PC-9 (cell line): Measurements from ENCODE around the gene AUTS2. TPM values are rescaled to one million over a fixed set of nuclear protein-coding genes. Genes with fewer than 3 reads are reported as not detected.

Experiments used
- BruUV-seq: library from RNA; stranded (reverse); fragments of 400-500 nt; replicated peaks from 2 replicates; lab custom pipeline; 2021; lab: Mats Ljungman, UMichigan
- CTCF ChIA-PET: fragments of 300-600 bp; sonication (Branson Sonifier 250); formaldehyde crosslinking; loops from one replicate; lab custom pipeline; 2022; ENCODE audit warnings: antibody characterized with exemption; lab: Charles Lee
- POLR2A ChIA-PET: fragments of 300-600 bp; sonication (Branson Sonifier 250); formaldehyde crosslinking; loops from one replicate; lab custom pipeline; 2022; ENCODE audit warnings: antibody characterized with exemption; ENCODE audit not compliant: unreplicated experiment; lab: Charles Lee
- DNase-seq, 2 experiments: peaks; one replicate each; pipeline versions ENCODE4 v3.0.0 to v3.0.0-alpha.2; 2015 to 2022; ENCODE audit warnings: mixed read lengths in 1 of 2
- H2AFZ ChIP-seq: fragments of 200-600 bp; sonication (generic); 2 replicates; pipeline ENCODE4 v1.8.1; 2017; ENCODE audit warnings: antibody characterized with exemption
- H3F3A ChIP-seq: fragments of 200-600 bp; sonication (generic); 2 replicates; pipeline ENCODE4 v1.8.1; 2017; ENCODE audit warnings: antibody characterized with exemption, mild to moderate bottlenecking, low read depth; ENCODE audit not compliant: insufficient read depth
- H3K27ac ChIP-seq: fragments of 200-600 bp; sonication (generic); 2 replicates; pipeline ENCODE4 v1.6.1; 2016; ENCODE audit warnings: mixed run types
- H3K27me3 ChIP-seq: fragments of 200-600 bp; sonication (generic); 2 replicates; pipeline ENCODE4 v1.6.1; 2016; ENCODE audit warnings: low read depth, mixed run types; ENCODE audit not compliant: insufficient read depth
- H3K36me3 ChIP-seq: fragments of 200-600 bp; sonication (generic); 2 replicates; pipeline ENCODE4 v1.6.1; 2016; ENCODE audit warnings: low read depth, mixed run types
- H3K4me1 ChIP-seq: fragments of 200-600 bp; sonication (generic); replicated peaks from 2 replicates; pipeline ENCODE4 v1.6.1; 2016; ENCODE audit warnings: mixed run types; ENCODE audit not compliant: insufficient read depth
- H3K4me2 ChIP-seq: fragments of 200-600 bp; sonication (generic); 2 replicates; pipeline ENCODE4 v1.6.1; 2017; ENCODE audit warnings: mixed run types
- H3K4me3 ChIP-seq: fragments of 200-600 bp; sonication (generic); 2 replicates; pipeline ENCODE4 v1.6.1; 2016; ENCODE audit warnings: mixed run types
- H3K79me2 ChIP-seq: fragments of 200-600 bp; sonication (generic); 2 replicates; pipeline ENCODE4 v1.6.1; 2017; ENCODE audit warnings: low read depth, mixed run types
- H3K9me2 ChIP-seq: fragments of 200-600 bp; sonication (generic); 2 replicates; pipeline ENCODE4 v1.8.1; 2017; ENCODE audit warnings: mild to moderate bottlenecking; ENCODE audit not compliant: insufficient read depth
- H3K9me3 ChIP-seq: fragments of 200-600 bp; sonication (generic); 2 replicates; pipeline ENCODE4 v1.8.1; 2016; ENCODE audit warnings: low read depth; ENCODE audit not compliant: insufficient read depth
- H4K20me1 ChIP-seq: fragments of 200-600 bp; sonication (generic); 2 replicates; pipeline ENCODE4 v1.8.1; 2017; ENCODE audit not compliant: insufficient read depth
- EZH2 ChIP-seq: fragments of 200-600 bp; sonication (generic); IDR thresholded peaks from 2 replicates; pipeline ENCODE4 v1.8.0; 2017; ENCODE audit warnings: antibody characterized with exemption, low read depth
- intact Hi-C: fragments of 100-400 bp; cut with micrococcal nuclease; formaldehyde crosslinking; loops from one replicate; pipeline ENCODE4 v1.10.0; 2022; ENCODE audit not compliant: unreplicated experiment
- total RNA-seq: library from RNA; stranded (reverse); gene quantifications from 2 replicates; pipeline ENCODE4 v1.2.3, GENCODE V29; 2021
- TF ChIP-seq, protein P1 (sequence below): fragments of 200-600 bp; sonication (generic); conservative IDR thresholded peaks from 2 replicates; pipeline ENCODE4 v1.6.1; 2017; ENCODE audit warnings: mixed run types, antibody characterized with exemption, mild to moderate bottlenecking, moderate library complexity

AUTS2 gene
- total RNA-seq, 1 experiment from 2014 or later: not detected

DNA sequence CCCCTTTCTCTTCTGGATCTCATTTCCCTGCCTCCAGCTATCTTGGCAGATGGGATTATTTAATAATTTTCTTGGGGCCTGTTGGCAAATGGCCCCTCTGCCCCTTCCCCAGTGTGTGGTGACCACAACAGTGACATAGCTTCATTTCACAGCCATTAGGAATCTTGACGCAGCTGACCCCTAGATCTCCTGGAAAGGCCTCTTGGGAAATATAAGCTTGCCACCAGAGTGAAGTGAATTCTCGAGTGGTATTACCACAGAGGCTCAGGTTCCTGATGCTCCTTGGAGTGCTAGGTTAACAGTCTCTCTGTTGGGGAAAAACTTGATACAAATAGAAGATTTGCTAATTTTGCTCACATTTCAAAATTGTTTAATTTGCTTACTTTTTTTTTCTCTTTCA lies 57.8 kb downstream of the AUTS2 start:
- intact Hi-C loops: no loop called here
- DNase-seq: no peak
- ChIA-PET CTCF (no interaction called here), POLR2A (no interaction called here)
- Histone ChIP-seq H3K79me2 (no peaks in the 10 kb centered on the region), H2AFZ (no peak overlapping the region), H3K9me3 (no peaks in the 10 kb centered on the region), H3K27ac (no peak overlapping the region), H3K4me3 (no peak overlapping the region), H4K20me1 (no peaks in the 10 kb centered on the region), H3F3A (no peaks in the 10 kb centered on the region), H3K36me3 (no peaks in the 10 kb centered on the region), H3K27me3 (no peaks in the 10 kb centered on the region), H3K9me2 (no peaks in the 10 kb centered on the region), H3K4me1 (no peaks in the 10 kb centered on the region), H3K4me2 (no peak overlapping the region)
- BruUV-seq: no TSS peak
- TF ChIP-seq, protein P1, sequence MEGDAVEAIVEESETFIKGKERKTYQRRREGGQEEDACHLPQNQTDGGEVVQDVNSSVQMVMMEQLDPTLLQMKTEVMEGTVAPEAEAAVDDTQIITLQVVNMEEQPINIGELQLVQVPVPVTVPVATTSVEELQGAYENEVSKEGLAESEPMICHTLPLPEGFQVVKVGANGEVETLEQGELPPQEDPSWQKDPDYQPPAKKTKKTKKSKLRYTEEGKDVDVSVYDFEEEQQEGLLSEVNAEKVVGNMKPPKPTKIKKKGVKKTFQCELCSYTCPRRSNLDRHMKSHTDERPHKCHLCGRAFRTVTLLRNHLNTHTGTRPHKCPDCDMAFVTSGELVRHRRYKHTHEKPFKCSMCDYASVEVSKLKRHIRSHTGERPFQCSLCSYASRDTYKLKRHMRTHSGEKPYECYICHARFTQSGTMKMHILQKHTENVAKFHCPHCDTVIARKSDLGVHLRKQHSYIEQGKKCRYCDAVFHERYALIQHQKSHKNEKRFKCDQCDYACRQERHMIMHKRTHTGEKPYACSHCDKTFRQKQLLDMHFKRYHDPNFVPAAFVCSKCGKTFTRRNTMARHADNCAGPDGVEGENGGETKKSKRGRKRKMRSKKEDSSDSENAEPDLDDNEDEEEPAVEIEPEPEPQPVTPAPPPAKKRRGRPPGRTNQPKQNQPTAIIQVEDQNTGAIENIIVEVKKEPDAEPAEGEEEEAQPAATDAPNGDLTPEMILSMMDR: no peak
- TF ChIP-seq EZH2: no peak

DNA sequence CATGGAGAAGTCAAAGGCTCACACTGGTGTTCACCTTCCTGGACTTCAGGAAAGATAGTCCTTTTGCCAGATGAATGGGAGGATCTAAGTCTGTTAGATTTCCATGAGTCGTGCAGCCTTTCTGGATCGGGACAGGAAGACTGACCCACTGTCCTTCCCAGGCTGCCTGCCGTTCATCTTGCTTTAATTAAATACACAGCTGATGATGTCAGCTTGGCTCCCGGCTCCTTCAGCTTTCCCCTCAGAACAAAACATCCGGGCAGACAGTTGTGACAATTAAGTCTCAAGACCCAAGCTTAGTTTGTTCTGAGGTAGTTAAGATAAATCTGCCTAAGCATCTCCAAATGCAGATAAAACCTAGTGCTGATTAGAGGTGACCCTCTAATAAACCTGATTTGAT lies 58.6 kb downstream of the AUTS2 start:
- no peak overlapping the region for H3K27ac ChIP-seq
- no peaks in the 10 kb centered on the region for H4K20me1 ChIP-seq
- H3K4me3 ChIP-seq: no peak overlapping the region
- no TSS peak for BruUV-seq
- H3K27me3 ChIP-seq: no peaks in the 10 kb centered on the region
- no peak for DNase-seq
- H3K4me1 ChIP-seq: no peaks in the 10 kb centered on the region
- TF ChIP-seq, protein P1: no peak
- no peak for TF ChIP-seq EZH2
- no peaks in the 10 kb centered on the region for H3K9me3 ChIP-seq
- intact Hi-C loops: no loop called here
- H3K36me3 ChIP-seq: no peaks in the 10 kb centered on the region
- no peak overlapping the region for H3K4me2 ChIP-seq
- no peaks in the 10 kb centered on the region for H3F3A ChIP-seq
- ChIA-PET CTCF (no interaction called here), POLR2A (no interaction called here)
- no peaks in the 10 kb centered on the region for H3K79me2 ChIP-seq
- no peak overlapping the region for H2AFZ ChIP-seq
- H3K9me2 ChIP-seq: no peaks in the 10 kb centered on the region

- Histone ChIP-seq H3K9me2 (no peaks in the 10 kb centered on the region), H4K20me1 (no peaks in the 10 kb centered on the region), H3K79me2 (no peaks in the 10 kb centered on the region), H3K4me2 (no peak overlapping the region), H3K27ac (no peak overlapping the region), H3K9me3 (no peaks in the 10 kb centered on the region), H3F3A (no peaks in the 10 kb centered on the region), H3K27me3 (no peaks in the 10 kb centered on the region), H2AFZ (no peak overlapping the region), H3K4me3 (no peak overlapping the region), H3K36me3 (no peaks in the 10 kb centered on the region), H3K4me1 (no peaks in the 10 kb centered on the region)
- intact Hi-C loops: no loop called here
- ChIA-PET CTCF (no interaction called here), POLR2A (no interaction called here)
- TF ChIP-seq EZH2: no peak
- TF ChIP-seq, protein P1: no peak
- DNase-seq: no peak
- BruUV-seq: no TSS peak
Measured at GRCh38 chr7:69657331-69657730, 59.1 kb downstream of the AUTS2 start.
